H1 (cell line): ENCODE results near the gene UBE2I. TPM values are rescaled to one million over a fixed set of nuclear protein-coding genes. Genes with fewer than 3 reads are reported as not detected.

Experiments
- BCL11A ChIP-seq, 2 experiments: IDR thresholded peaks; one replicate each; pipeline ENCODE4 v1.6.1; 2011; ENCODE audit warnings: low read depth in 2 of 2, low read length in 2 of 2, mild to moderate bottlenecking in 2 of 2
- CBX5 ChIP-seq: fragments of 300-800, 300-1000 bp; sonication (generic); IDR thresholded peaks from 2 replicates; pipeline ENCODE4 v1.7.1; 2016; ENCODE audit warnings: antibody characterized with exemption, low read length, low read depth
- CHD1 ChIP-seq: IDR thresholded peaks from 2 replicates; pipeline ENCODE4 v1.6.1; 2012; ENCODE audit warnings: low read depth, low read length, improper control_type of control experiment
- CTBP2 ChIP-seq: IDR thresholded peaks from 2 replicates; pipeline ENCODE4 v1.7.0; 2011; ENCODE audit warnings: borderline replicate concordance, mild to moderate bottlenecking, moderate library complexity, mixed read lengths, low read length; ENCODE audit not compliant: insufficient read depth, insufficient read length
- EP300 ChIP-seq, 2 experiments: IDR thresholded peaks; 1 replicate in 1 of 2; 2 replicates in 1 of 2; pipeline ENCODE4 v1.6.1; 2011 to 2012; ENCODE audit warnings: low read depth in 2 of 2, low read length in 2 of 2, mild to moderate bottlenecking in 2 of 2, borderline replicate concordance in 1 of 2, inconsistent platforms in 1 of 2, moderate library complexity in 1 of 2
- GTF2F1 ChIP-seq: IDR thresholded peaks from 2 replicates; pipeline ENCODE4 v1.6.1; 2012; ENCODE audit warnings: low read depth, low read length, improper control_type of control experiment, borderline replicate concordance
- HDAC6 ChIP-seq: IDR thresholded peaks from one replicate; pipeline ENCODE4 v1.7.1; 2012; ENCODE audit warnings: low read depth, mild to moderate bottlenecking, inconsistent platforms, low read length, moderate library complexity
- KDM5A ChIP-seq: fragments of 200-600 bp; IDR thresholded peaks from 2 replicates; pipeline ENCODE4 v1.7.1; 2012; ENCODE audit warnings: mild to moderate bottlenecking, low read length, inconsistent platforms, mixed read lengths
- MAFK ChIP-seq: IDR thresholded peaks from 2 replicates; pipeline ENCODE4 v1.6.1; 2012; ENCODE audit warnings: low read depth, mild to moderate bottlenecking, improper control_type of control experiment, low read length
- NANOG ChIP-seq: IDR thresholded peaks from 2 replicates; pipeline ENCODE4 v1.6.1; 2011; ENCODE audit warnings: low read length, low read depth, mild to moderate bottlenecking, inconsistent platforms; ENCODE audit not compliant: insufficient read depth, poor library complexity, severe bottlenecking
- PHF8 ChIP-seq: fragments of 200-600 bp; sonication (generic); conservative IDR thresholded peaks from 2 replicates; pipeline ENCODE4 v1.7.1; 2012; ENCODE audit warnings: low read depth, mild to moderate bottlenecking, inconsistent platforms, low read length, moderate library complexity
- POU5F1 ChIP-seq: IDR thresholded peaks from 2 replicates; pipeline ENCODE4 v1.6.1; 2011; ENCODE audit warnings: low read depth, mild to moderate bottlenecking, low read length, moderate library complexity
- RAD21 ChIP-seq, 2 experiments: IDR thresholded peaks in 1 of 2; conservative IDR thresholded peaks in 1 of 2; 2 replicates each; pipeline ENCODE4 v1.6.1; 2011; ENCODE audit warnings: low read depth in 2 of 2, low read length in 2 of 2, improper control_type of control experiment in 1 of 2, inconsistent platforms in 1 of 2, mild to moderate bottlenecking in 1 of 2, moderate library complexity in 1 of 2
- RXRA ChIP-seq: IDR thresholded peaks from 2 replicates; pipeline ENCODE4 v1.6.1; 2011; ENCODE audit warnings: low read depth, mild to moderate bottlenecking, low read length, moderate library complexity; ENCODE audit not compliant: insufficient read depth
- SAP30 ChIP-seq: fragments of 300-600 bp; sonication (generic); IDR thresholded peaks from 2 replicates; pipeline ENCODE4 v1.7.1; 2012; ENCODE audit warnings: low read length, moderate library complexity, mild to moderate bottlenecking, inconsistent platforms; ENCODE audit not compliant: insufficient read depth, insufficient replicate concordance
- SIRT6 ChIP-seq: IDR thresholded peaks from one replicate; pipeline ENCODE4 v1.7.1; 2012; ENCODE audit warnings: low read length, inconsistent platforms
- SRF ChIP-seq: IDR thresholded peaks from 2 replicates; pipeline ENCODE4 v1.6.1; 2011; ENCODE audit warnings: mild to moderate bottlenecking, low read depth, low read length, moderate library complexity
- SUZ12 ChIP-seq: fragments of 200-600 bp; sonication (generic); IDR thresholded peaks from 2 replicates; pipeline ENCODE4 v1.6.1; 2012; ENCODE audit warnings: mild to moderate bottlenecking, inconsistent platforms, low read length, moderate library complexity, mixed read lengths
- TEAD4 ChIP-seq: IDR thresholded peaks from 2 replicates; pipeline ENCODE4 v1.6.1; 2012; ENCODE audit warnings: low read depth, low read length, inconsistent platforms, mixed read lengths
- polyA plus RNA-seq, 7 experiments: library from polyadenylated mRNA; depleted of rRNA in 3 of 7; stranded (reverse) in 5 of 7; unstranded in 2 of 7; fragments of >200 nt in 5 of 7; fragments of 200-250 nt in 2 of 7; gene quantifications; 1 replicate in 5 of 7; 2 replicates in 1 of 7; 4 replicates in 1 of 7; pipeline versions ENCODE4 v1.2.1 to v1.2.3, GENCODE V29; 2011 to 2013; ENCODE audit warnings: missing spikeins in 2 of 7, mixed read lengths in 2 of 7
- total RNA-seq: library from RNA; stranded (reverse); fragmentation: NEBNext Ultra II Directional; extraction: Animal tissue kit (Norgen Biotek cat#: 25700); gene quantifications from 2 replicates; pipeline ENCODE4 v1.2.1, GENCODE V29; 2021
- TF ChIP-seq, protein P1 (sequence below): IDR thresholded peaks from 2 replicates; pipeline ENCODE4 v1.6.1; 2012; ENCODE audit warnings: low read length, inconsistent platforms

Gene UBE2I
- total and polyA plus RNA-seq, 2 of the 8 experiments (the other 6 are each of a cell fraction or from before 2014, with no cell fraction given) = 148 to 268 TPM

GRCh38 chr16:1308977-1309885, at the start of gene UBE2I (continued):
- TF ChIP-seq TEAD4 (no peak), RXRA (no peak), EP300 (IDR thresholded peaks at IDR 0.05; ENCODE audit: borderline replicate concordance in 1 of 2, low read depth in 2 of 2, low read length in 2 of 2) (no peak), SIRT6 (no peak), POU5F1 (no peak), NANOG (no peak), HDAC6 (no peak), PHF8 (peak; percentile 58; the same call in 1 of the 2 replicates), RAD21 (IDR thresholded peaks at IDR 0.05 in 1 of 2, conservative IDR thresholded peaks at IDR 0.05 in 1 of 2; ENCODE audit: low read depth in 2 of 2, low read length in 2 of 2) (no peak), MAFK (no peak), CTBP2 (no peak), SUZ12 (no peak), GTF2F1 (no peak), KDM5A (peak; percentile 62), CBX5 (no peak), BCL11A (IDR thresholded peaks at IDR 0.05; ENCODE audit: low read depth in 2 of 2, low read length in 2 of 2) (no peak), CHD1 (no peak), SRF (0 out of 2 replicates have a peak, but pooled peaks have one; percentile 2), SAP30 (no peak)
- TF ChIP-seq, protein P1, sequence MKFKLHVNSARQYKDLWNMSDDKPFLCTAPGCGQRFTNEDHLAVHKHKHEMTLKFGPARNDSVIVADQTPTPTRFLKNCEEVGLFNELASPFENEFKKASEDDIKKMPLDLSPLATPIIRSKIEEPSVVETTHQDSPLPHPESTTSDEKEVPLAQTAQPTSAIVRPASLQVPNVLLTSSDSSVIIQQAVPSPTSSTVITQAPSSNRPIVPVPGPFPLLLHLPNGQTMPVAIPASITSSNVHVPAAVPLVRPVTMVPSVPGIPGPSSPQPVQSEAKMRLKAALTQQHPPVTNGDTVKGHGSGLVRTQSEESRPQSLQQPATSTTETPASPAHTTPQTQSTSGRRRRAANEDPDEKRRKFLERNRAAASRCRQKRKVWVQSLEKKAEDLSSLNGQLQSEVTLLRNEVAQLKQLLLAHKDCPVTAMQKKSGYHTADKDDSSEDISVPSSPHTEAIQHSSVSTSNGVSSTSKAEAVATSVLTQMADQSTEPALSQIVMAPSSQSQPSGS = peak; percentile 70; the same call in 1 of the 2 replicates
